Neuron (in vitro differentiated cells): Measurements from ENCODE around the gene PDCD2L.

Experiments
- H2AFZ ChIP-seq: one replicate; pipeline ENCODE4 v1.6.1; 2013; ENCODE audit warnings: low read depth, mild to moderate bottlenecking, inconsistent platforms, low read length, moderate library complexity
- H3K27me3 ChIP-seq: one replicate; pipeline ENCODE4 v1.6.1; 2013; ENCODE audit warnings: low read length; ENCODE audit not compliant: insufficient read depth
- H3K36me3 ChIP-seq: one replicate; pipeline ENCODE4 v1.6.1; 2013; ENCODE audit warnings: low read length; ENCODE audit not compliant: insufficient read depth
- H3K4me1 ChIP-seq: one replicate; pipeline ENCODE4 v1.6.1; 2013; ENCODE audit warnings: low read length; ENCODE audit not compliant: insufficient read depth
- H3K4me3 ChIP-seq: 2 replicates; pipeline ENCODE4 v1.5.1; 2013; ENCODE audit warnings: mild to moderate bottlenecking, low read length, moderate library complexity
- H3K9me3 ChIP-seq: one replicate; pipeline ENCODE4 v1.6.1; 2013; ENCODE audit warnings: low read length

Gene PDCD2L

DNA sequence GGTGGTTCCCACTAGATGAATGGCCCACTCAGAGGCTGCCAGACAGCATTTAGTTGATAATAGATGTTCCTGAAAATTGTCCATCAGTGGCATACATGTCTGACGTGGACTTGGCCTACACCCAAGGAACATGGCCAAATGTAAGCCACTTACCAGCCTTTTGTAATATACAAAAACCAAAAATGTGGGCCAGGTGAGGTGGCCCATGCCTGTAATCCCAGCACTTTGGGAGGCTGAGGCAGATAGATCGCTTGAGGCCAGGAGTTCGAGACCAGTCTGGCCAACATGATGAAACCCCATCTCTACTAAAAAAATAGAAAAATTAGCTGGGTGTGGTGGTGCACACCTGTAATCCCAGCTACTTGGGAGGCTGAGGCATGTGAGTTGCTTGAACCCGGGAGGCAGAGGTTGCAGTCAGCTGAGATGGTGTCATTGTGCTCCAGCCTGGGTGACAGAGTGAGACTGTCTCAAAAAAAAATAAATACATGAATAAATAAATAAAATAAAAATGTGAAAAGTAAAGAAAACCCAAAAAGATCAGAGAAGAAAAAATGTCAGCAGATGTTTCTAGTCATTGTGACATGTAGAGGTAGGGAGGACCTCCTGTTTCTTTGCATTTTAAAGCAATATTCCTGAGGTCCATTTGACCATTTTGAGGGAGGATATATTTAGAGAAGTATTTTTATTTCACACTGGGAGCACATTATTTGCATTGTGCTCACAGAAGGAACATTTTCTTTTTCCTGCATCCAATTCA, 70.2 kb downstream of the PDCD2L start:
- no peak overlapping the region for H2AFZ ChIP-seq
- H3K36me3 ChIP-seq: peaks cover 40% of the 10 kb centered on the region
- H3K27me3 ChIP-seq: no peaks in the 10 kb centered on the region
- no peaks in the 10 kb centered on the region for H3K9me3 ChIP-seq
- no peaks in the 10 kb centered on the region for H3K4me1 ChIP-seq
- H3K4me3 ChIP-seq: no peak overlapping the region

DNA sequence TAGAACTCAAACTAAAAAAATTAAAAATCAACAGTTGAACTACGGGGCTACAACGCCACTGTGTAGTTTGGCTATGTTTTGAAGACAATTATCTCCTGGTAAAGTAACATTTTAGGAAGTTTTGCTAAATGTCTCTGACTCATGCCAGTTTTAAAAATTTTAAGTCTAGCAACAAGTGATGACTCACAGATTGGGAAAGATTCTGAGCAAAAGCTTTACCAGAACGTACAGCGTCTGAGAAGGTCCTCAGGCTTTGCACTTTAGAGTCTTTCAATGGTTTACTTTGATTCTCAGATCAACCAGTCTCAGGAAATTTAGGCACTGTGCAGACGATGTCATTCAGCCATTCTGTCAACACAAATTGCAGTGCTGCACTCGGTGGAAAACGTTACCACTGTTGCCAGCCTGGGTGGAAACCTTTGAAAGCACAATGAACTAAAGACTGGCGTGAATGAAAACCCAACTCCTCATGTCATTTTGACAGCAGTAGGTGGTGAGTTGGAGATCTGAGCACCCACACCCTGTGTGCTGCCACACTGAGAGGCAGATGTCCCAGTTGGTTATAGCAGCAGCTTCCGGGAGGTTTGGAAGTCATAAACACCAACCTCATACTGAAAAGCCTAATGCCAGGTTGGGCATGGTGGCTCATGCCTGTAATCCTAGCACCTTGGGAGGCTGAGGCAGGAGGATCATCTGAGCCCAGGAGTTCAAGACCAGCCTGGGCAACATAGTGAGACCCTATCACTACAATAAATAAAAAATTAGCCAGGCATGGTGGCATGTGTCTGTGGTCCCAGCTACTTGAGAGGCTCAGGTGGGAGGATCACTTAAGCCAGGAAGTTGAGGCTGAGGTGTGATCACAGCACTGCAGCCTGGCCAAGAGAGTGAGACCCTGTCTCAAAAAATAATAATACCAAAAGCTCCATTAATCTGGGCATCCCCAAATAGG, 71.1 kb downstream of the PDCD2L start:
- Histone ChIP-seq H3K4me1 (no peaks in the 10 kb centered on the region), H3K36me3 (peaks cover 34% of the 10 kb centered on the region), H3K27me3 (no peaks in the 10 kb centered on the region), H3K9me3 (no peaks in the 10 kb centered on the region), H3K4me3 (no peak overlapping the region), H2AFZ (no peak overlapping the region)
